ENCODE data around the gene HSPA12A.
A peak's percentile ranks its signal among the peaks of the same experiment; 100 is the strongest.

HSPA12A gene

DNA sequence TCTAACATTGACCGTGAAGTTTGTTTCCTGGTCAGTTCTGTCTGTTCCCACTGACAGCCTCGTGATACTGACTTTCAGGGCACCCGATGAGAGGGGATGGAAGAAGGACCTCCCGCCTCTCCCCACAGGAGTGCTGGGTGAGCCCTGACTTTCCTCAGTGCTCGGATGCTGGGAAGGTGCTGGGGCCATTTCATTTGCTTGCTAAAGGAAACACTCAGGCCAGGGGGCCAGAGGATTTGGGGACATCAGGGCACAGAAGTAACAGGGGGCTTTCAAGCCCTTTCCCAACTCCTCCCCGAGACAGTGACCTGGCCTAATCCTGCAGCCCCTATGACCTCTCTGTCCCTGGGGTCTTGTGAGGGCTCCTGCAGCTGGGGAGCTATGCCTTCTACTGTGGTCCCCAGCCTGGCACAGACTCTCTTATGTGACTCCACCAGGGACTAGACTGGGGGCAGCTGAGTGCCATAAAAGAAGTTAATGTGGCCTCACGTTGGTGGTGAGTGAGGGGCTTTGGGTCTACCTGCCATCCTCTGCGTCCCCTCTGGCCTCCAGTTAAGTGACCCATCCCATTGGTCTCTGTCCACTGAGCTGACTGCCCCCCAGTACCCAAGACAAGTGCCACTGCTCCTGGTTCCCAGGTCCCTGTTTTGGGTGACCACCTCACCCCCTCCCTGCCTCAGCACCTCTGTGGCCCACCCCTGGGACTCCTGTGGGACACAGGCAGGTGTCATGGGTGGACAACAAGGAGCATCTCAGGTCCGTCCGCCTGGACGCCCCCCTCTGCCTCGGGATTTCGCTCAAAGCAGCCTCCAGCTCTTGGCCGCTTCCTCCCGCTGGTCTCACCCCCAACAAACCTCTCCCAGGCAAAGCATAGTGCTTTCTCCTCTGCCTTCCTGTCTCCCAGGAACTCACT lies 33.4 kb upstream of the HSPA12A start:
- H3K36me3 Mint-ChIP-seq: no peaks in the 10 kb centered on the region
- H3K27ac Mint-ChIP-seq: peak overlapping the region; percentile 63
- CTCF ChIA-PET: interaction anchor here (4.6 kb wide), 1 partner anchor 13 kb away, joined by 28 read pairs; no protein-coding TSS in a partner anchor
- DNase-seq: no peak
- H3K4me1 Mint-ChIP-seq: no peaks in the 10 kb centered on the region
- peaks cover 8% of the 10 kb centered on the region for H3K27me3 Mint-ChIP-seq
- no peak overlapping the region for H3K4me3 Mint-ChIP-seq
- H3K9me3 Mint-ChIP-seq: no peaks in the 10 kb centered on the region

DNA sequence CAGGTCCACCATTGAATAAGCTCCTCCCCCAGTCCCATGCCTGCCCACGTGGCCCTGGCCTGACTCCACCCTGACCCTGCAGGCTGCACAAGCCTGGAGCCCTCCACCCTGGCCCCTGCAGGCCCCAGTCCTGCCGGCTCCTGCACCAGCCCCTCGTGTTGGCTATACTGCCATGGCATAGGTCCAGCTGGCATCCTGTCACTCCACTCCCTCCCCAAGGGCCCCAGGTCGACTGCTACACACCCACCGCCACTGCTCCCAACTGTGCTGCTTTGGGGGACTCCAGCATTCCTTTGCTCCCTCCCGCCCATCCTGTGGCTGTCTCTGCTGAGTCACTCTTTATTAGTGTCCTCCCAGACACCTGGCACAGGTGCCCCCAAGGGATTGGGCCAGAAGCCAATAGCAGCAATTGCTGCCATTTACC lies 32.4 kb upstream of the HSPA12A start:
- DNase-seq: no peak
- Mint-ChIP-seq H3K27ac (no peak overlapping the region), H3K9me3 (no peaks in the 10 kb centered on the region), H3K27me3 (peaks cover 17% of the 10 kb centered on the region), H3K4me3 (no peak overlapping the region), H3K4me1 (no peaks in the 10 kb centered on the region), H3K36me3 (no peaks in the 10 kb centered on the region)
- CTCF ChIA-PET: no interaction called here

DNA sequence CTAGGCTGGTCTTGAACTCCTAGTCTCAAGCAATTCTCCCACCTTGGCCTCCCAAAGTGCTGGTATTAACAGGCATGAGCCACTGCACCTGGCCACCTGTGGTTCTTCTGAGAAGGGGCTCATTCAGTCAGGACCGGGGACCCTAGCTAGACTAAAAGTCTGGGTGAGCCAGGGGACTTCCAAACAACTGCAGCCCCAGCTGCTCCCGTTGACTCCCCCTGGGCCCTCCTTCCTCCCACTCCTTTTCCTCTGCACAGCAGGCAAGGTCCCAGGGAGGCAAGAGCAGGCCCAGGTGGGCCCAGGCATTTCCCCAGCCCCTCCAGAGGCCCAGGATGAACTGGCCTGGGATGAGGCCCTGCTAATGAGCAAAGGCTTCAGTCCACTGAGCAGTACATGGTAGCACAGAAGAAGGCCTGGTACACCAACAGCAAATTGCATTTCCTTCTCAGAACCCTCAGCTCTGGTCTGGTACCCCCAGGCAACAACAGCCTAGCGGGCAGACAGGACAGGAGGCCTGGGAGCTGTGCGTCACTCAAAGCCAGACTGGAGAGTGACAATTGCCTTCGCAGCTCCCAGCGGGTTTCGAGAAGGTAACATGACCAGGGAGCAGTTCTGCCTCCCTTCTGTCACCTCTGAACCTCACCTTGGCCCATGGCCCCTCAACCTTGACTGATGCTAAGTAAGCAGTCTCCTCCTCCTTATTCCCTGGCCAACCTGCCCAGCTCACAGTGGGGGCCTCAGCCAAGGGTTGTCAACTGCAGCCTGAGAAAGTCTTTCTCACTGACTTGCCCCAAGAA lies 30.7 kb upstream of the HSPA12A start:
- H3K9me3 Mint-ChIP-seq: no peaks in the 10 kb centered on the region
- no peak overlapping the region for H3K4me3 Mint-ChIP-seq
- peaks cover 25% of the 10 kb centered on the region for H3K27me3 Mint-ChIP-seq
- no peak overlapping the region for H3K27ac Mint-ChIP-seq
- CTCF ChIA-PET: interaction anchor here (1.1 to 1.7 kb wide), 3 partner anchors 15 to 402 kb away, joined by 3 to 5 read pairs (median 4); no protein-coding TSS in a partner anchor
- no peaks in the 10 kb centered on the region for H3K4me1 Mint-ChIP-seq
- H3K36me3 Mint-ChIP-seq: no peaks in the 10 kb centered on the region
- no peak for DNase-seq

DNA sequence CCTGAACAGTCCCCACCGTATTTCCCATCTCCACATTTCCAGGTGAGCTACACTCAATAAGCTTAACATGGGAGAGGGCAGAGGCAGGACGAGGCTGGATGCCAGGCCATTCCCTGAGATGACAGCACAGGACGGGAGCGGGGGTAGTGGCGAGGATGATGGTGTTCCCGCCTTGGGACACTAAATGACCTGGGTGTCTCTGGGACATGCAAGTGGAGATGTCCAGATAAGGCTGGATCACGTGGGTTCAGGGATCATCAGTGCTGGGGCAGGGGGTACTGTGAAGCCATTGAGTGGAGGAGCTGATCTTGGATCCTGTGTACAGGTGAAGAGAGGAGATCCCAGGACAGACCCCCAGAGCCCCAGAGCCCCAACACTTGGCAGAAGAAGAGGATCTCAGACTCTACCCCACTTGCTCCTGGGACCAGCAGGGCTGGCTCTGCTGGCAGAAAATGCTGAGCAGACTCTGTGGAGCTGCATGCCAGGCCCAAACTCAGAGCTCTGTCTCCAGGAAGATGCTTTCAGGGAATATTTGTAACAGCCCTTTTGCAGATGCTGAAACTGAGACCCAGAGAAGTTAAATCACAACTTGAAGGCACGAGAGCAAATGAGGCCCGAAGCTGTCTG lies 29.7 kb upstream of the HSPA12A start:
- Mint-ChIP-seq H3K4me3 (no peak overlapping the region), H3K4me1 (no peaks in the 10 kb centered on the region)
- CTCF ChIA-PET: interaction anchor here (1.7 kb wide), 1 partner anchor 16 kb away, joined by 4 read pairs; no protein-coding TSS in a partner anchor

DNA sequence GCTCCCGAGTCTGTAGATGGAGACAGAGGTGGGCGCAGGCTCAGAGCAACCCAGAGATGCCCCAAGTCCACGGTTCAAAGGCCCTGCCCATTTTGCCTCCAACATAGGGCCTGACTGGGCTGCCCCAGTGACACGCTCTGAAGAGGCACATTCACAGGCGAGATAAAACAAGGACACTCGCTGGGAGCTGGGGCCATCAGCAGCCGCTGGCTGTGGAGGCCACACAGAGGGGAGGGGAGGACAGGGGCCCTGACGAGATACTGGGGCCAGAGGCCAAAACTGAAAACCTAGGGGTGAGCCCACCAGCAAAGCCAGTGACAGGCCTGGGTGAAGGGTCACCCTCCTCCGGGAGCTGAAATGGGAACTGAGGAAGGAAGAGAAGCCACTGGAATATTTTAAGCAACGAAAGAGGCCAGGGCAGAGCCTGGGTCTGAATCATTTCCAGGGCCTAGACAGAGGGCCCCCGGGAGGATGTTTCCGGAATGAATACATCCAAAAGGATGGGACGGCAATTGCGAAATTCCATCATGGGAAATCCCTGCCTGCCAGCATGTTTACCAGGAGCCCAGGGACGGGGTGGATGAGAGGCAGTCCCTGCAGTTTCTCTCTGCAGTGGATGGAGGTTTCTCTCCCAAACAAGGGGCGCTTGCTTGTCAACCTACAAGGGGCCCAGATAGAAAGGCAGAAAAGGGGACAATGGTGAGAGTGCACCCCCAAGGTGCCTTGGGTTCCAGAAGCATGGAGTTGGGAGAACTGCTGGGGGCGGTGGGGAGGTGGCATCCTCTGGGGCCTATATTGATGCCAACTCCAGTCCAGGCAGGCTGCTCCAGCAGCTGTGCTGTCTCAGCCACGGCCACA lies 29.0 kb upstream of the HSPA12A start:
- no peak overlapping the region for H3K4me3 Mint-ChIP-seq
- no peaks in the 10 kb centered on the region for H3K36me3 Mint-ChIP-seq
- no peaks in the 10 kb centered on the region for H3K4me1 Mint-ChIP-seq
- no peak overlapping the region for H3K27ac Mint-ChIP-seq
- CTCF ChIA-PET: no interaction called here
- peaks cover 39% of the 10 kb centered on the region for H3K27me3 Mint-ChIP-seq
- no peak for DNase-seq
- no peaks in the 10 kb centered on the region for H3K9me3 Mint-ChIP-seq

More for the DNA sequence above, 29.7 kb upstream of the HSPA12A start:
- Mint-ChIP-seq H3K27me3 (peaks cover 32% of the 10 kb centered on the region), H3K27ac (no peak overlapping the region), H3K36me3 (no peaks in the 10 kb centered on the region), H3K9me3 (no peaks in the 10 kb centered on the region)
- DNase-seq: no peak

DNA sequence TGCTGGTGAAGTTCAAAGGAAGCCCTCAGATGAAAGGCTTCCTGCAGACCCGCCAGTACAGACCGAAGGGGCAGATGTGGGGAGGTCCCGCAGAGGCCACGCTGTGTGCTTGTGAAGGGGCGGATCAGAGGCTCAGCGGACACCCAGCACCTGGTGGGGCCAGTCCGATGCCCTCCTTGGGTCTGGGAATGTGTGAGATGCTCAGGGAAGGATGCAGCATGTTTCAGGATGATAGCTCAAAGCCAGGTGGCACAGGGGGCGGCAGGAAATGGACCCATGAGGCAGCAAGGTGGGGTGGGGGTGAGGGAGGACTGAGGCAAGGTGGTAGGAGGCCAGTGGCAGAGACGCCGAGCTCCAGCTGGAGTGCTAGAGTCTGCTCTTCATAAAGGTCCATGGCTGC lies 27.9 kb upstream of the HSPA12A start:
- Mint-ChIP-seq H3K36me3 (no peaks in the 10 kb centered on the region), H3K9me3 (no peaks in the 10 kb centered on the region), H3K27me3 (peaks cover 44% of the 10 kb centered on the region), H3K4me1 (no peaks in the 10 kb centered on the region), H3K4me3 (no peak overlapping the region), H3K27ac (no peak overlapping the region)
- no peak for DNase-seq
- CTCF ChIA-PET: interaction anchor here (1.6 to 1.8 kb wide), 2 partner anchors 18 to 19 kb away, joined by 4 read pairs; no protein-coding TSS in a partner anchor

DNA sequence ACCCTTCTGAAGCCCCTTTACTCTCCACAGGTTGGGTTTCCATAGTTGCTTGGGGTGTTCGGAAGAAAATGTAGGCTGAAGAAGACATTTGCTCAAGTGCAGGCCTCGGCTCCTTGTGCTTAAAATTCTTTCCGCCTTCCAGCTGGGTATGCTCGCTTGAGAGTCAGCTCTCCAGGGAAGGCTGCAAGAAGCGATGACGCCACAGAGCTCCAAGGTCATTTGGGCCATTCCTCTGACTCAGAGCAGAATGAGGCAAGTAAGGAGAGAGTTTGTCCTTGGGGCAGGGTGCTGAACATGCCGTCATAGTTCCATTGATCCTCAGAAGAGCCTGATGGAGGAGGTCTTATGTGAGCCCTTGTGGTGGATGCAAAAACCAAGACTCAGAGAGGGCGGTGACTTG lies 27.4 kb upstream of the HSPA12A start:
- no peaks in the 10 kb centered on the region for H3K36me3 Mint-ChIP-seq
- no peak overlapping the region for H3K4me3 Mint-ChIP-seq
- no peak overlapping the region for H3K27ac Mint-ChIP-seq
- no peak for DNase-seq
- H3K9me3 Mint-ChIP-seq: no peaks in the 10 kb centered on the region
- H3K27me3 Mint-ChIP-seq: peaks cover 44% of the 10 kb centered on the region
- H3K4me1 Mint-ChIP-seq: no peaks in the 10 kb centered on the region
- CTCF ChIA-PET: interaction anchor here (1.6 to 1.8 kb wide), 2 partner anchors 18 to 19 kb away, joined by 4 read pairs; no protein-coding TSS in a partner anchor

DNA sequence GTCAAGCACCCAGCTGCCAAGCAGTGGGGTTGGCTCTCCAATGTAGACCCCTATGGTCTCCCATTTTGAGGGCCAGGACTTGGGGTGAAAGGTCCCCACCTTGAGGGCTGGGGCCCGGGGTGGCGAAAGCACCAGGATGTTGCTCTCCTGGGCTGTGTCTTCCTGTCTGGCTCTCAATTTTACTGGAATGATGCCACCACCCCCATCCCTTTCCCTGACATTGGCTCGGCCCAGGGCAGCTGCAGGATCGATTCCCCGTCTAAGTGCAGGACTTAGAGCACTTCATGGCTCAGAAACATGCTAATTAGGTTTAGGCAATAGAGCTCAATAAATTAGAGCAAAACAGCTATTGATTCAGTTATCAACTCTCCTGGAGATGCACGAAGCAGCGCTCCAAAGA lies 27.0 kb upstream of the HSPA12A start:
- H3K36me3 Mint-ChIP-seq: no peaks in the 10 kb centered on the region
- no peak overlapping the region for H3K4me3 Mint-ChIP-seq
- CTCF ChIA-PET: interaction anchor here (1.6 to 1.8 kb wide), 2 partner anchors 19 to 20 kb away, joined by 4 read pairs; no protein-coding TSS in a partner anchor
- H3K27ac Mint-ChIP-seq: no peak overlapping the region
- H3K4me1 Mint-ChIP-seq: no peaks in the 10 kb centered on the region
- H3K27me3 Mint-ChIP-seq: peaks cover 44% of the 10 kb centered on the region
- H3K9me3 Mint-ChIP-seq: no peaks in the 10 kb centered on the region
- DNase-seq: no peak

DNA sequence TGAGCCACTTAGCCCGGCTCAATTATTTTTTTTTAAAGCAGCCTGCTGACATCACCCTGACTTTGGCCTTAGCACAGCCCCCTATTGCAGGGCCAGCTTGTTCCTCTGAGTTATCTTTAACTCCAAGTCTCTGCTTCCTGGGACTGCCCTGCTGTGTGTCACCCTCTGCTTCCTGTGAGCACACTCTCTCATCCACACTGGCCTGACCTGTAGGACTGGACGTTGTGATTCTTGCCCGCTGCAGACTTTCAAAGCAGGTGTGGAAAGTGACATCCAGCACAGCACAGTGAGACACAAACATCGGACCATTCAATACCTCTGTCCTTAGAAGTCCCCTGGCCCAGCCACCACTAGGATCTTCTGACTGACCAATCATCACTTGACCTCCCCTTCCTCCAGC lies 26.4 kb upstream of the HSPA12A start:
- Mint-ChIP-seq H3K36me3 (no peaks in the 10 kb centered on the region), H3K4me3 (no peak overlapping the region), H3K27me3 (peaks cover 46% of the 10 kb centered on the region), H3K9me3 (no peaks in the 10 kb centered on the region), H3K4me1 (no peaks in the 10 kb centered on the region), H3K27ac (no peak overlapping the region)
- DNase-seq: no peak
- CTCF ChIA-PET: no interaction called here

DNA sequence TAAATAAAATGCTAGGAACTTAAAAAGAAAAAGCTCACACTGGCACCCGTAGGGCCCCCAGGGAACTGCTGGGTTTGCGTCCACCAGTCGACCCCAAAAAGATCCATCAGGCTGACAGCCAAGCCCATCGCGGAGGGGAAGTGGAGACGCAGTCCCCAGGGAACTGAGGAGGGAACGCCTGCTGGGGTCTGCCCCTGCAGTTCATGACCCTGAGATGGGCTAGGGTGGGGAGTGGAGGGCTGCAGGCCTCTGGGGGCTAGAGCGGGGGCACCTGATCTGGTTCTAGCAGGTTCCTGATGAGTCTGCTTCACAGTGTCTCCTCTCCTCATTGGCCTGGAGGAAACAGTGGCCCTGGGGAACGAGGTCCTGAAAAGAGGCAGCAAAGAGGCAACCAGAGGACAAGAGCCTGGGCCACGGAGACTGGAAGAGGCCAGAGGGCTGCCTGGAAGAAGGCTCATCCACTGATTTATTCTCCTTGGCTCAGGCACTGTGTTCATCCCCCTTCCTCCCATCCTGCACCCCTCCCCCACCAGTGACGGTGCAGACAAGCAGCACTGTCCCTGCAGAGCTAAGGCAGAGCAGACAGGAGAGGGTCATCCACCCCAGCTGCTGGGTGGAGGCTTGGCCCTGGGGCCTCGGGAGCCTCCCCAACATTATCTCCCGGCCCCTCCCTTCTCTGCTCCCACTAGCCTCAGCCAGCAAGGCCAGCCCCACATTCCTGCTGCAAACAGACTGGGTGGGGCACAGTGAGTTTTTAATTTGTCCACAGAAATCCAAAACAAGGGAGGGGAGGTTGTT lies 24.7 kb upstream of the HSPA12A start:
- H3K9me3 Mint-ChIP-seq: no peaks in the 10 kb centered on the region
- no peak for DNase-seq
- H3K4me1 Mint-ChIP-seq: no peaks in the 10 kb centered on the region
- peaks cover 62% of the 10 kb centered on the region for H3K27me3 Mint-ChIP-seq
- H3K36me3 Mint-ChIP-seq: no peaks in the 10 kb centered on the region
- CTCF ChIA-PET: interaction anchor here (1.0 to 2.9 kb wide), 4 partner anchors 56 to 147 kb away, joined by 3 to 14 read pairs (median 4); no protein-coding TSS in a partner anchor
- no peak overlapping the region for H3K4me3 Mint-ChIP-seq
- H3K27ac Mint-ChIP-seq: no peak overlapping the region

DNA sequence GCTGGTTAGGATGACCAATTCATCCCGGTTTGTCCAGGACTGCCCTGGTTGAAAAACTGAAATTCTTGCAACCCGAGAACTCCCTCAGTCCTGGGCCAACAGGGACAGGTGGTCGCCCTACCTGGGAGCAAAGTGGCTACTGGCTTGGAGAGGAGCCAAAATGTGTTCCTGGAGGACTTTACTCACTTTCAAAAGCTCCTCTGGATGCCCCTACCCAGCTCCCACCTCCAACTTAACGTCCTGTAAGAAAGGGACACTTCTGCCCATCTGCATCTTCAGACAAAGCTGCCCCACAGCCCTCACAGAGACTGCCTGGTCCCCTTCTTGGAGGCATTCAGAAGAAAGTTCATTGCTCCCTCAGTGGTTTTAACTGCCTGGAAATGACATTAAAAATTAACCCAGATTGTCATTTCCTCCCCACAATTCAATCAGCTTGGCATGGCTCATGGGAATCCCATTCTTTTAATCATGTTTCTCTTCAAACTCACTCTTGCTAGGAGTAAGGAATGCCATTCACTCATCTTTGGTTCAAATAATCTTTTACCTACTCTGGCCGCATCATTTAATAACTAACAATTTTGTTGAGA lies 24.0 kb upstream of the HSPA12A start:
- CTCF ChIA-PET: interaction anchor here (1.0 to 2.9 kb wide), 5 partner anchors 55 to 147 kb away, joined by 3 to 14 read pairs (median 4); no protein-coding TSS in a partner anchor
- no peaks in the 10 kb centered on the region for H3K4me1 Mint-ChIP-seq
- H3K27ac Mint-ChIP-seq: no peak overlapping the region
- H3K27me3 Mint-ChIP-seq: peaks cover 68% of the 10 kb centered on the region
- no peak for DNase-seq
- no peak overlapping the region for H3K4me3 Mint-ChIP-seq
- no peaks in the 10 kb centered on the region for H3K36me3 Mint-ChIP-seq
- no peaks in the 10 kb centered on the region for H3K9me3 Mint-ChIP-seq

DNA sequence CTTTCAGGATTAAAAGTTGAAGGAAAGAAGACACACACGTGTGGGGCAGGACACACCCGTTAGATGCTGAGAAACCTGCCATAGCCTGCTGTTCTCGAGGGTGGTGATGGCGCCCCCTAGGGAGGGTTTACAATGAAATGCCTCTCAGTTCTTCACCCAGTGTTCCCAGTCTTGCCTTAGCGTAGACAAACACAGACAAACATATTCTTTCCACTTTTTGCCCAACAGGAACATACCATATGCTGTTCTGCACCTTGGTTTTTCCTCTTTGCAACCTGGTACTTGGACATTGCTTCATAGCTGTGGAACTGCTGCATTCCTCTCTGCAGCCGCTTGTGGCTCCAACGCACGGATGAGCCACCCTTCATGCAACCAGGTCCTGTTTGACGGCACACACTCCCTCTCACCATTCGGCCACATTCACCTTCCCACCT lies 23.3 kb upstream of the HSPA12A start:
- DNase-seq: peak; percentile 70
- H3K36me3 Mint-ChIP-seq: no peaks in the 10 kb centered on the region
- no peaks in the 10 kb centered on the region for H3K4me1 Mint-ChIP-seq
- H3K4me3 Mint-ChIP-seq: no peak overlapping the region
- H3K9me3 Mint-ChIP-seq: no peaks in the 10 kb centered on the region
- no peak overlapping the region for H3K27ac Mint-ChIP-seq
- CTCF ChIA-PET: interaction anchor here (0.9 to 2.9 kb wide), 7 partner anchors 22 to 83 kb away, joined by 3 to 14 read pairs (median 4); no protein-coding TSS in a partner anchor
- peaks cover 73% of the 10 kb centered on the region for H3K27me3 Mint-ChIP-seq

Measured in activated naive CD4-positive, alpha-beta T cell treated with anti-CD3 and anti-CD28 coated beads, Interleukin-2, amount 10 ng/mL, durations not matched to agents 7 days and 5 days (primary cell).